HepG2 (cell line): ENCODE results near the gene HYAL1. TPM values are rescaled to one million over a fixed set of nuclear protein-coding genes. Genes with fewer than 3 reads are reported as not detected.
A peak's percentile ranks its signal among the peaks of the same experiment; 100 is the strongest.

ENCODE experiments used
- BORCS8-MEF2B ChIP-seq: sonication (generic); formaldehyde crosslinking; IDR thresholded peaks from 2 replicates; pipeline ENCODE4 v1.8.0; 2022; ENCODE audit warnings: mild to moderate bottlenecking, missing genetic modification reagents
- CHD4 ChIP-seq: fragments of 200-600 bp; sonication (generic); IDR thresholded peaks from 2 replicates; pipeline ENCODE4 v1.7.0; 2017; ENCODE audit warnings: mild to moderate bottlenecking, low read length, borderline replicate concordance
- IRX3 ChIP-seq: sonication (generic); formaldehyde crosslinking; IDR thresholded peaks from 2 replicates; pipeline ENCODE4 v1.8.1; 2023; ENCODE audit warnings: mild to moderate bottlenecking, low read depth, missing genetic modification reagents, borderline replicate concordance
- MLLT10 ChIP-seq: sonication (generic); formaldehyde crosslinking; IDR thresholded peaks from 2 replicates; pipeline ENCODE4 v1.4.0; 2020; ENCODE audit warnings: missing genetic modification reagents
- NFE2L2 ChIP-seq: fragments of 150-350 bp; IDR thresholded peaks from 2 replicates; pipeline ENCODE4 v1.6.1; 2014; ENCODE audit warnings: low read length
- NR2F1 ChIP-seq, 2 experiments: fragments of 450-650 bp in 1 of 2; formaldehyde crosslinking in 1 of 2; IDR thresholded peaks; 2 replicates each; pipeline versions ENCODE4 v1.5.0 to v1.6.1; 2016 to 2020; ENCODE audit warnings: mild to moderate bottlenecking in 1 of 2, missing compliant biosample characterization in 1 of 2, missing genetic modification reagents in 1 of 2, moderate library complexity in 1 of 2
- PCBP2 ChIP-seq: fragments of 200-400 bp; formaldehyde crosslinking; optimal IDR thresholded peaks from 2 replicates; pipeline ENCODE3; 2018; ENCODE audit warnings: low read length, low read depth; ENCODE audit not compliant: poor library complexity, severe bottlenecking
- RFX3 ChIP-seq: IDR thresholded peaks from 2 replicates; pipeline ENCODE4 v1.6.1; 2016; ENCODE audit warnings: missing biosample characterization, missing genetic modification reagents
- STAT6 ChIP-seq: sonication (generic); formaldehyde crosslinking; IDR thresholded peaks from 2 replicates; pipeline ENCODE4 v1.4.0; 2020; ENCODE audit warnings: missing genetic modification reagents, mild to moderate bottlenecking, borderline replicate concordance
- ZBTB37 ChIP-seq: sonication (generic); formaldehyde crosslinking; IDR thresholded peaks from 2 replicates; pipeline ENCODE4 v1.4.0; 2020; ENCODE audit warnings: mild to moderate bottlenecking, missing genetic modification reagents
- ZBTB38 ChIP-seq: sonication (generic); formaldehyde crosslinking; IDR thresholded peaks from 2 replicates; pipeline ENCODE4 v1.5.1; 2020; ENCODE audit warnings: mild to moderate bottlenecking, missing genetic modification reagents
- ZBTB43 ChIP-seq: sonication (generic); formaldehyde crosslinking; conservative IDR thresholded peaks from 2 replicates; pipeline ENCODE4 v1.4.0; 2020; ENCODE audit warnings: missing genetic modification reagents
- ZEB1 ChIP-seq: IDR thresholded peaks from 2 replicates; pipeline ENCODE4 v1.6.1; 2012; ENCODE audit warnings: mild to moderate bottlenecking, low read depth, inconsistent platforms; ENCODE audit not compliant: insufficient replicate concordance
- ZKSCAN5 ChIP-seq: sonication (generic); formaldehyde crosslinking; IDR thresholded peaks from 2 replicates; pipeline ENCODE4 v1.5.1; 2020; ENCODE audit warnings: mild to moderate bottlenecking, missing genetic modification reagents
- ZNF180 ChIP-seq: sonication (generic); formaldehyde crosslinking; IDR thresholded peaks from 2 replicates; pipeline ENCODE4 v1.4.0; 2020; ENCODE audit warnings: low read depth, missing genetic modification reagents, borderline replicate concordance
- ZNF225 ChIP-seq: sonication (generic); formaldehyde crosslinking; IDR thresholded peaks from 2 replicates; pipeline ENCODE4 v1.4.0; 2020; ENCODE audit warnings: mild to moderate bottlenecking, missing genetic modification reagents
- ZNF235 ChIP-seq: sonication (generic); formaldehyde crosslinking; IDR thresholded peaks from 2 replicates; pipeline ENCODE4 v1.8.1; 2023; ENCODE audit warnings: mild to moderate bottlenecking, missing genetic modification reagents, borderline replicate concordance
- ZNF33A ChIP-seq: sonication (generic); formaldehyde crosslinking; IDR thresholded peaks from 2 replicates; pipeline ENCODE4 v1.5.1; 2020; ENCODE audit warnings: missing genetic modification reagents, mild to moderate bottlenecking, moderate library complexity, borderline replicate concordance
- ZNF510 ChIP-seq: sonication (generic); formaldehyde crosslinking; IDR thresholded peaks from 2 replicates; pipeline ENCODE4 v1.4.0; 2020; ENCODE audit warnings: low read depth, mild to moderate bottlenecking, missing genetic modification reagents
- ZNF639 ChIP-seq: conservative IDR thresholded peaks from 2 replicates; pipeline ENCODE4 v1.6.1; 2018; ENCODE audit warnings: missing genetic modification reagents
- polyA plus RNA-seq, 8 experiments: library from polyadenylated mRNA; depleted of rRNA in 3 of 8; stranded (reverse) in 7 of 8; unstranded in 1 of 8; fragments of >200 nt; fragmentation: Illumina TruSeq in 4 of 8; extraction: Trizol in 4 of 8; gene quantifications; 2 replicates each; pipeline versions ENCODE4 v1.2.1 to v1.2.3, GENCODE V29; 2011 to 2016; ENCODE audit warnings: low read depth in 4 of 8, missing spikeins in 1 of 8, mixed read lengths in 1 of 8; ENCODE audit not compliant: insufficient read depth in 1 of 8
- total RNA-seq, 5 experiments: library from RNA; depleted of rRNA; stranded (reverse); fragments of >200 nt; fragmentation: Illumina TruSeq; extraction: Trizol; gene quantifications; 2 replicates each; pipeline ENCODE4 v1.2.3, GENCODE V29; 2016; ENCODE audit warnings: low read depth in 1 of 5

The HYAL1 gene
- total and polyA plus RNA-seq, 2 of the 13 experiments (the other 11 are each of a cell fraction or from before 2014, with no cell fraction given) = 76.5 to 193 TPM

GRCh38 chr3:50292159-50293078, 11.0 kb downstream of the HYAL1 start, which contains the start of gene IFRD2 (continued):
- TF ChIP-seq ZBTB43 (no peak), ZNF225 (CRISPR knock-in tag) (no peak), BORCS8-MEF2B (CRISPR knock-in tag) (peak; percentile 73), ZNF33A (CRISPR knock-in tag) (no peak), NR2F1 (CRISPR knock-in tag; IDR thresholded peaks at IDR 0.05) (0 out of 4 replicates have a peak, but pooled peaks of 1 of the 2 experiments have one; percentile 16), STAT6 (CRISPR knock-in tag) (no peak), MLLT10 (CRISPR knock-in tag) (no peak), ZNF235 (CRISPR knock-in tag) (no peak), IRX3 (CRISPR knock-in tag) (peak; percentile 48; the same call in 1 of the 2 replicates), ZKSCAN5 (CRISPR knock-in tag) (0 out of 2 replicates have a peak, but pooled peaks have one; percentile 38), ZNF180 (CRISPR knock-in tag) (peak; percentile 55; the same call in 1 of the 2 replicates), ZEB1 (no peak), NFE2L2 (peak; percentile 26; the same call in 1 of the 2 replicates), ZBTB38 (CRISPR knock-in tag) (peak; percentile 81), CHD4 (no peak), RFX3 (CRISPR knock-in tag) (no peak), PCBP2 (no peak), ZBTB37 (CRISPR knock-in tag) (no peak), ZNF639 (CRISPR knock-in tag) (peak; percentile 67; the same call in 1 of the 2 replicates), ZNF510 (peak; percentile 35; the same call in 1 of the 2 replicates)
